ENCODE measurements around the gene DOK4. TPM values are rescaled to one million over a fixed set of nuclear protein-coding genes. Genes with fewer than 3 reads are reported as not detected.
"Not testable (repeated sequence)": the region's sequence is repeated elsewhere in the genome, so short reads cannot be mapped to it uniquely, and the experiment has no call there.

DOK4 gene
- polyA plus RNA-seq, 1 donor from 2014 or later, result 0.46 TPM

GRCh38 chr16:57471209-57471608 lies 15.1 kb downstream of the DOK4 start:
- H3K4me3 Mint-ChIP-seq, result no peak overlapping the region
- peaks cover under 1% of the 10 kb centered on the region for H3K36me3 Mint-ChIP-seq
- no peak overlapping the region for H3K27ac Mint-ChIP-seq
- peaks cover 2 to 9% (median 2%) of the 10 kb centered on the region in 3 donors for H3K4me1 Mint-ChIP-seq
- H3K9me3 Mint-ChIP-seq, result no peaks in the 10 kb centered on the region
- no peaks in the 10 kb centered on the region for H3K27me3 Mint-ChIP-seq

- H3K9me3 Mint-ChIP-seq, result no peaks in the 10 kb centered on the region
- H3K27me3 Mint-ChIP-seq, result no peaks in the 10 kb centered on the region
- peaks cover 0 to 6% (median 2%) of the 10 kb centered on the region in 3 donors for H3K4me1 Mint-ChIP-seq
- no peak overlapping the region for H3K4me3 Mint-ChIP-seq
- peaks cover 2% of the 10 kb centered on the region for H3K36me3 Mint-ChIP-seq
- no peak overlapping the region for H3K27ac Mint-ChIP-seq
These were observed 15.6 kb downstream of the DOK4 start for GRCh38 chr16:57470711-57471110.

DNA sequence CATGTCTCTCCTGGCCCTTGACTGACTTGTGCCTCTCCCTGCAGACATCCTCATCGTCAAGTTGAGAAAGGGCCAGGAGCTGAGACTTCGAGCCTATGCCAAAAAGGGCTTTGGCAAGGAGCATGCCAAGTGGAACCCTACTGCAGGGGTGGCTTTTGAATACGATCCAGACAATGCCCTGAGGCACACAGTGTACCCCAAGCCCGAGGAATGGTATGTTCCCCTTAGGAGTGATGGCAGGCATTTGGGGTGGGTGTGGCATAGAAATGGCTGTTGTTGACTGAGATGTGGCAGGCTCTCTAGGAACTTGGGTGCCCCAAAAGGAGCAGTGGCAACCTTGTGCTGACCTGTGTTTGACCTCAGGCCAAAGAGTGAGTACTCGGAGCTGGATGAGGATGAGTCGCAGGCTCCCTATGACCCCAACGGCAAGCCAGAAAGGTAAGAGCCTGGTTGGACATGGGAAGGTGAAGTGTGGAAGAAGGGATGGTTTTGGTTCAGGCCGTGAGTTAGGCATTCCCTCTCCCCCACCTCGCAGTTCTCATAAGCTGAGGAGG lies 16.3 kb downstream of the DOK4 start:
- no peaks in the 10 kb centered on the region for H3K9me3 Mint-ChIP-seq
- H3K27me3 Mint-ChIP-seq, result no peaks in the 10 kb centered on the region
- no peak overlapping the region for H3K27ac Mint-ChIP-seq
- peaks cover 0 to 10% (median 4%) of the 10 kb centered on the region in 3 donors for H3K4me1 Mint-ChIP-seq
- no peak overlapping the region for H3K4me3 Mint-ChIP-seq
- peaks cover 2% of the 10 kb centered on the region for H3K36me3 Mint-ChIP-seq

DNA sequence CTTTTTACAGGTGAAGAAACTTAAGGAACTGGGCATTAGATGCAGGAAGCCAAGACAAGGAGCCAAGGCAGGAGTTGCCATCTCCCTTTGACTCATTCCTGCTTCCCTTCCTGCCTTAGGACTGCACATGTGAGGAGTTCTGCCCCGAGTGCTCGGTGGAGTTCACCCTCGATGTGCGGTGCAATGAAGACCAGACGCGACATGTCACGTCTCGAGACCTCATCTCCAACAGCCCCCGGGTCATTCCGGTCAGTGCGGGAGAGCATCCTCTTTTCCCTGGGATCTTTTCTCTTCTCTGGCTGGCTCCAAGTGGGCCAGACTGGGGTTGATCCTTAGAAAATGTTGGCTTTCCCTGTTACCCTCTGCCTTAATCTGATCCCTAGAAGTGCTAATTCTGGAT lies 17.2 kb downstream of the DOK4 start:
- H3K27ac Mint-ChIP-seq, result no peak overlapping the region
- H3K36me3 Mint-ChIP-seq, result peaks cover 3% of the 10 kb centered on the region
- H3K9me3 Mint-ChIP-seq, result no peaks in the 10 kb centered on the region
- no peak overlapping the region for H3K4me3 Mint-ChIP-seq
- H3K4me1 Mint-ChIP-seq, result peaks cover 2 to 11% (median 9%) of the 10 kb centered on the region in 3 donors
- no peaks in the 10 kb centered on the region for H3K27me3 Mint-ChIP-seq

GRCh38 chr16:57468346-57468745 lies 17.9 kb downstream of the DOK4 start:
- peak overlapping the region in 1 of 3 donors; percentile 5 for H3K27ac Mint-ChIP-seq
- peaks cover 3% of the 10 kb centered on the region for H3K36me3 Mint-ChIP-seq

DNA sequence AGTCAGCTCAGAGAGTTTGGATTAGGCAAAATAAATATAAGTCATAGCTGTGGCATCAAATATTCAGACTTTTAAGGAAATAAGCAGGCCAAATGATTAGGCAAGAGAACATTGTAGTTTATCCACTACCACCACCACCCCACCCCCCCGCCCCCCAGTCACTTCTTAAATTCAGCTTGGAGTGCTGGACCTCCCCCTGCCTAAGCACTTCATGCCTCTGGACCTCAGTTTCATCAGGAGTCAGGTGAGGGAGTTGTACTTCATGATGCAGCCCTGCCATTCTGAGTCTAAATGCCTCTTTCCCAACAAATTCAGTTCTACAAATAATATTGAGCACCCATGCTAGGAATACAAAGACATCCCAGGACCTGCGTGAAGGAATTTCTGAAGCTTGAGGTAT lies 21.8 kb downstream of the DOK4 start:
- Mint-ChIP-seq H3K27ac (peak overlapping the region in 2 of 3 donors; percentile 6 to 22), H3K4me1 (peaks cover 9 to 20% (median 17%) of the 10 kb centered on the region in 3 donors), H3K36me3 (peaks cover 5% of the 10 kb centered on the region), H3K4me3 (peak overlapping the region in 3 of 4 donors; percentile 28 to 100 (median 83)), H3K9me3 (peaks cover 0 to 2% (median 0%) of the 10 kb centered on the region in 3 donors), H3K27me3 (no peaks in the 10 kb centered on the region)

More at GRCh38 chr16:57468346-57468745, 17.9 kb downstream of the DOK4 start:
- Mint-ChIP-seq H3K9me3 (no peaks in the 10 kb centered on the region), H3K4me3 (no peak overlapping the region), H3K4me1 (peaks cover 4 to 16% (median 13%) of the 10 kb centered on the region in 3 donors), H3K27me3 (no peaks in the 10 kb centered on the region)

DNA sequence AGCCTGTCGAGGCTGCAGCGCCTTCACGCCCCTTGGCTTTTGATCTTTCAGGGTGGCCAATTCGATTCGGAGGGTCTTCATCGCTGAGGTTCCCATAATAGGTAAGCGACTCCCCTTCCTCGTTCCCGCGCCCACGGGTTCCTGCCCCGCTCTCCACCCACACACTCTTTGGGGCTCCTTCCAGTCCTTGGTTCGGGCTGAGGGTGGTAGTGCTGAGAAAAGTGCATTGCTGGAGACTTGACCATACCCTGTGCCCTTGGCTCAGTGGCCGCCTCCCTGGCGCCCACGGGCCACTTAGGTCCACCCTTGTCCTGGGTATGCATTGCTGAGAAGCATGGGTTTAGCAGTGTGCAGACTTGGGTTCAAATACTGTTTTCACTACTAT lies 23.3 kb downstream of the DOK4 start:
- Mint-ChIP-seq H3K27ac (peak overlapping the region; percentile 48 to 99 (median 97)), H3K4me1 (peaks cover 9 to 20% (median 17%) of the 10 kb centered on the region in 3 donors), H3K4me3 (peak overlapping the region; percentile 83 to 100 (median 100)), H3K9me3 (peaks cover 0 to 2% (median 0%) of the 10 kb centered on the region in 3 donors), H3K36me3 (peaks cover 5% of the 10 kb centered on the region), H3K27me3 (no peaks in the 10 kb centered on the region)

- Mint-ChIP-seq H3K4me1 (peaks cover 9 to 20% (median 17%) of the 10 kb centered on the region in 3 donors), H3K4me3 (peak within 1 kb of the TSS; percentile 87 to 100 (median 100)), H3K36me3 (peaks cover 5% of the 10 kb centered on the region)
These were observed 23.9 kb downstream of the DOK4 start, which contains the start of gene POLR2C for GRCh38 chr16:57462209-57462977. Gene POLR2C, plus strand, starts transcription at chr16:57462679. Its CDS starts 46 bp downstream, at chr16:57462725.

DNA sequence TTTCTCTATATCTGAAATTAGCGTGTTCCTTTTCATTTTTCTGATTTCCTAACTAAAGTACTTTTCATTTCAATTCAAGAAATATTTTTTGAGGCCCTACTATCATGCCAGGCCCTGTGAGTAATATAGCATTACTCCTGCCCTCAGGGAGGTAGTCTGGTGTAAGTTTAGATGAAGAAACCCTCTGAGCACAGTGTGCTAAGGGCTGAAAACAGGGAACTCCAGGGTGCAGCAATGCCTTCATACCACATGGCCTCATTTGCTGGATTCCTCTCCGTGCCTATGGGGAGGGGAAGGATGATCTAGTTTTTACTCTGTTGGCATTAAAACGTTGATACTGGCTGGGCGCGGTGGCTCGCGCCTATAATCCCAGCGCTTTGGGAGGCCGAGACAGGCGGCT lies 34.3 kb downstream of the DOK4 start:
- Mint-ChIP-seq H3K4me1 (peaks cover 8 to 13% (median 8%) of the 10 kb centered on the region in 3 donors), H3K4me3 (no peak overlapping the region), H3K36me3 (peaks cover 4% of the 10 kb centered on the region), H3K9me3 (no peaks in the 10 kb centered on the region), H3K27ac (no peak overlapping the region), H3K27me3 (no peaks in the 10 kb centered on the region)

More at GRCh38 chr16:57462209-57462977, 23.9 kb downstream of the DOK4 start, which contains the start of gene POLR2C:
- peak within 1 kb of the TSS; percentile 79 to 99 (median 97) for H3K27ac Mint-ChIP-seq
- H3K27me3 Mint-ChIP-seq, result no peaks in the 10 kb centered on the region
- peaks cover 0 to 2% (median 0%) of the 10 kb centered on the region in 3 donors for H3K9me3 Mint-ChIP-seq

DNA sequence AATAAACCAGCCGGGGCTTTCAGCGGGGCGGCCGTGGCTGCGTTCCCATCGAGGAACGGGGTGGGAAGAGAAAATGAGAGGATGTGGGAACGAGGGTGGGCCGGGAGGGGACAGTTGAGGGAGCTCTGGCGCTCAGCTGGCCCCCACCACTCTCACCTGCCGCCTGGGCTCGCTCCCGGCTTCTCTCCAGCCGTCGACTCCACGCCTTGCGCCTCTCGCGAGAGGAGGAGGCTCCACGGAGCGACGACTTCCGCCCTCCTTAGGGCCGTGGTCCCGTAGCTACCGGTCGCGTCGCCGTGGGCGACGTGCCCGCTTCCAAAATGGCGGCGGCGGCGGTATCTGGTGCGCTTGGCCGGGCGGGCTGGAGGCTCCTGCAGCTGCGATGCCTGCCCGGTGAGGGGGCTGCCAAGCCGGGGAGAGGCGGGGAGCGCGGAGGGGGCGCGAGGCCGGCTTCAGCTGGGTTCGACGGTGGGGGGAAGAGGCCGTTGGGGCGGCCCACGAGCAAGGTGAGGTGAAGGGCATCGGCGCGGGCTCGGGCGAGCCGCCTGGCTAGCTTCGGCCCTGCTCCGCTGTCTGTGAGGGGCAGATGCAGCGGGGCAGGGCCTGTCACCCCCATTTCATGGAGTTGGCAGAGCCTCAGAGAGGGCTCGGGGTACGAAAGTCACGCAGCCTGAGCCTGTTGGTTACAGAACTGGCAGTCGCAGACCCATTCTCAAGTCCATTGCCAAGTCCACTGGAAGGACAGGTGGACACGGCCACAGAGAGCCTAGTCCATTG lies 38.9 kb downstream of the DOK4 start, which contains the start of the genes CIAPIN1 and COQ9:
Gene CIAPIN1 (minus strand): TSS at position 200 of the 777 bp plus-strand sequence. CDS start 6,457 bp downstream, outside the sequence.
Gene COQ9 (plus strand): TSS at position 294 of the 777 bp plus-strand sequence. CDS start 27 bp downstream, at position 321.
- no peaks in the 10 kb centered on the region for H3K9me3 Mint-ChIP-seq

GRCh38 chr16:57446531-57447185 lies 39.6 kb downstream of the DOK4 start:
- H3K4me1 Mint-ChIP-seq, result peaks cover 17 to 20% (median 19%) of the 10 kb centered on the region in 3 donors
- H3K27me3 Mint-ChIP-seq, result no peaks in the 10 kb centered on the region
- peak overlapping the region; percentile 86 to 94 (median 88) for H3K27ac Mint-ChIP-seq
- H3K36me3 Mint-ChIP-seq, result no peaks in the 10 kb centered on the region
- no peaks in the 10 kb centered on the region for H3K9me3 Mint-ChIP-seq
- peak overlapping the region; percentile 89 to 97 (median 96) for H3K4me3 Mint-ChIP-seq

More for the DNA sequence above, 38.9 kb downstream of the DOK4 start, which contains the start of the genes CIAPIN1 and COQ9:
- H3K4me3 Mint-ChIP-seq, result peak within 1 kb of the TSS; percentile 89 to 97 (median 96)
- peaks cover 17 to 20% (median 19%) of the 10 kb centered on the region in 3 donors for H3K4me1 Mint-ChIP-seq
- H3K36me3 Mint-ChIP-seq, result no peaks in the 10 kb centered on the region
- peak within 1 kb of the TSS; percentile 86 to 94 (median 88) for H3K27ac Mint-ChIP-seq
- H3K27me3 Mint-ChIP-seq, result no peaks in the 10 kb centered on the region

DNA sequence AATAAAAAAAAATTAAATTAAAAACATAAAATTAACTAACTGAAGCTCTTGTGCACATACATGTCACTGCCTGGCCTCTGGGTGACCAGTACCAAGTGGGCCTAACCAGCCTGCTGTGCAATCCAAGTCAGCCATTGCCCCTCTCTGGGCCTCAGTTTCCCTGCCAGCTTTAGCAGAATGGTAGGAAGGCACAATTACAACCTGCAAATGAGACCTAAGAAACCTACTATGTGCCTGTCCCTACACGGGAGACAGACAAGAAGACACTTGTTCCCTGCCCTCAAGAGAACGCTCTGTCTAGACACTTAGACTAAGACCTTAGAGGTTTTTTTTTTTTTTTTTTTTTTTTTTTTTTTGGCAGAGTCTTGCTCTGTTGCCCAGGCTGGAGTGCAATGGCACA lies 40.8 kb downstream of the DOK4 start:
- H3K9me3 Mint-ChIP-seq, result peaks cover 0 to 3% (median 1%) of the 10 kb centered on the region in 3 donors
- H3K27me3 Mint-ChIP-seq, result no peaks in the 10 kb centered on the region
- no peak overlapping the region for H3K27ac Mint-ChIP-seq
- H3K4me3 Mint-ChIP-seq, result peak overlapping the region in 3 of 4 donors; percentile 48 to 74 (median 63)
- H3K4me1 Mint-ChIP-seq, result peaks cover 17 to 19% (median 18%) of the 10 kb centered on the region in 3 donors
- H3K36me3 Mint-ChIP-seq, result no peaks in the 10 kb centered on the region

GRCh38 chr16:57444711-57445110 lies 41.6 kb downstream of the DOK4 start:
- Mint-ChIP-seq H3K27me3 (no peaks in the 10 kb centered on the region), H3K36me3 (no peaks in the 10 kb centered on the region), H3K9me3 (peaks cover under 1 to 8% (median 7%) of the 10 kb centered on the region in 3 donors), H3K4me3 (peak overlapping the region in 3 of 4 donors; percentile 27 to 72 (median 54)), H3K4me1 (peaks cover 17 to 19% (median 17%) of the 10 kb centered on the region in 3 donors), H3K27ac (peak overlapping the region in 1 of 3 donors; percentile 16)

- Mint-ChIP-seq H3K36me3 (peaks cover 18% of the 10 kb centered on the region), H3K9me3 (peaks cover 2 to 17% (median 7%) of the 10 kb centered on the region in 3 donors)
- H3K27ac Mint-ChIP-seq, H3K4me1 Mint-ChIP-seq, H3K4me3 Mint-ChIP-seq, H3K27me3 Mint-ChIP-seq: not testable (repeated sequence)
These were observed 45.7 kb downstream of the DOK4 start for GRCh38 chr16:57440551-57440950.
